GM19372 (cell line): ENCODE measurements around the gene LRRC27.
A peak's percentile ranks its signal among the peaks of the same experiment; 100 is the strongest.
"Not testable (repeated sequence)": the region's sequence is repeated elsewhere in the genome, so short reads cannot be mapped to it uniquely, and the experiment has no call there.

Experiments used
- ATAC-seq: cut with Tn5 transposase; IDR thresholded peaks from one replicate; pipeline ENCODE4 v1.9.1; 2021; ENCODE audit warnings: mild to moderate bottlenecking, low read depth, moderate library complexity; ENCODE audit not compliant: unreplicated experiment

The LRRC27 gene

DNA sequence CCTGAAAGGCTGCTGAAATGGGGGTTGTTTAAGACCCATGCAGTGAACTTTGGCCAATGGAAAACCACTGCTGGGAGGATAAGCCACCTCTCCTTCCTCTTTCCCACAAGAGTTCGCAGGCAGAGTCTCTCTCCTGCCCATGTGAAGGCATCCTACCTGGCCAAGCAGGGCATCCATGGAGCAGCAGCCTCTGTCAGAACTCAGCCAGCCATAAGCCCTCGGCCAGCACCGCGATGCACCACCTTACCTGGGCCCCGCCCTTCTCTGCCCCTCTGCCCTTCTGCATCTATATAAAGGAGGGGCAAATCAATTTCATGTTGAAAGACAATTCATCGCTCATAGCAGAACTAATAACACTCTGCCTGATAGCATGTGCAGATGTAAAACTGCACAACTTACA lies 18.1 kb upstream of the LRRC27 start:
- no peak for ATAC-seq

DNA sequence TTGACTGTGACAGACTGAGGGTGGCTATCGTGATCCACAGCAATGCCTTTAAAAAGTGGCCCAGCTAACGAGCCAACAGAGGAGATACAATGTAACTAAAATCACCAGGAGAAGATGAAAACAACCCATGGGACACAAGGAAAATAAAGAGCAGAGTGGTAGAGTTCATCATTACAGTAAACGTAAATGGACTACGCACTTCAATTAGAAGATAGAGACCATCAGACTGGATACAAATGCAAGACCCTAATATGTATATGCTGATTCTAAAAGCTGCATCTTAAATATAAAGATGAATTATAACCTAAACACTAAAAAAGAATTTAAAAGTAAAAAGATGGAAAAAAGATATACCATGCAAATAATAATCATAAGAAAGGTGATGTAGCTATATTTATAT lies 17.7 kb upstream of the LRRC27 start:
- no peak for ATAC-seq

DNA sequence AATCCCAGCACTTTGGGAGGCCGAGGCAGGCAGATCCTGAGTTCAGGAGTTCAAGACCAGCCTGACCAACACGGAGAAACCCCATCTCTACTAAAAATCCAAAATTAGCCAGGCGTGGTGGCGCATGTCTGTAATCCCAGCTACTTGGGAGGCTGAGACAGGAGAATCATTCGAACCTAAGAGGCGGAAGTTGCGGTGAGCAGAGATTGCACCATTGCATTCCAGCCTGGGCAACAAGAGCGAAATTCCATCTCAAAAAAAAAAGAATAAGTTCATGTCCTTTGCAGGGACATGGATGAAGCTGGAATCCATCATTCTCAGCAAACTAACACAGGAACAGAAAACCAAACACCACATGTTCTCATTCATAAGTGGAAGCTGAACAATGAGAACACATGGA lies 17.1 kb upstream of the LRRC27 start:
- ATAC-seq, result not testable (repeated sequence)

DNA sequence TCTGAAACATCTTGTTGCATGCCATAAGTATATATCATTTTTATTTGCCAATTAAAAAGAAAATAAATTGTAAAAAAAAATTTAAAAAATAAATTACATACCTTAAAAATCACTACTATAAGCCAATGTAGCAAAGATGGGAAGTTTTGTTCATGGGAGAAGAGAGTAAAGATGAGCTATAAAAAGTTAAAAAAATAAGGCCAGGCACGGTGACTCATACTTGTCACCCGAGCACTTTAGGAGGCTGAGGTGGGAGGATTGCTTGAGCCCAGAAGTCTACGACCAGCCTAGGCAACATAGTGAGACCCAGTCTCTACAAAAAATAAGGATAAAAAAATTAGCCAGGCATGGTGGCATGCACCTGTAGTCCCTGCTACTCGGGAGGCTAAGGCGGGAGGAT lies 15.9 kb upstream of the LRRC27 start:
- ATAC-seq, result no peak

DNA sequence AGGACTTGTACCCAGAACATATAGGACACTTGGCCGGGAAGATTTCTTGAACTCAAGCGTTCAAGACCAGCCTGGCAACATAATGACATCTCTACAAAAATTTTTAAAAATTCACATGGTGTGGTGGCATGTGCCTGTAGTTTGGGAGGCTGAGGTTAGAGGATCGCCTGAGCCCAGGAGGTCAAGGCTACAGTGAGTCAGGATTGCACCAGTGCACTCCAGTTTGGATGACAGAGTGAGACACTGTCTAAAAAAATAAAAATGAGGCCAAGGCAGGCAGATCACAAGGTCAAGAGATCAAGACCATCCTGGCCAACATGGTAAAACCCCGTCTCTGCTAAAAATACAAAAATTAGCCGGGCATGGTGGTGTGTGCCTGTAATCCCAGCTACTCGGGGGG lies 14.5 kb upstream of the LRRC27 start:
- ATAC-seq, result not testable (repeated sequence)

DNA sequence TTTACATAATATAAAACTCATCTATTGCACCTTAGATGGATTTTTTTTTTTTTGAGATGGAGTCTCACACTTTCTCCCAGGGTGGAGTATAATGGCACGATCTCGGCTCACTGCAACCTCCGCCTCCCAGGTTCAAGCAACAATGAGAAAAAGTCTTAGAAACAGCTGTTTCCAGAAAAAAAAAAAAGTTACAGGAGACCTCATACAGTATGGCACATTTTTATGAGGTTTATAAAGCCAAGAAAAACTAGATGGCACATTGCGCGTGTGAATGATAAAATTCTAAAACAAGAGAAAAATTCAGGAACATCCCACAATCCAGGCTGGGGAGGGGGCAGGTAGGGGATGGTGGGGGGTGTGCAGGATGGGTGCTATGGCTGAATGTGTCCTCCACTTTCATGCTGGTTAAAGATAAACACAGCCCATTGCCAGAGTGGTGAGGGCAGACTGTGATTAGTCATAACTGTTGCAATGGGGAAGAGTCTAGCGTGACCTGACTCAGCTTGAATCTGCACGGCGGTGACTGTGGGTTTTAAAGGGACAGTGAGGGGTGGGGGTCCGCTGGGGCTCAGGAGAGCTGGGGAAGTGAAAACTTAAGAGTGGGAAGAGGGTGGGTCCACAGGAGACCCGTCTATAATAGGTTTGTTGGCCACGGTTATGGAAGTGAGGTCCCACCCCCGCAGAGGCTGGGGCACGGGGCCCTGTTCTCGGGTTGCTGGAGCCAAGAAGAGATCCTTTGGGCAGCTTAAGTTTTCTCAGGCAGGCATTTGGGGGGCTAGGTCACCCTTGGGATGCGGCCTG lies 11.9 kb upstream of the LRRC27 start:
- peak; percentile 98 for ATAC-seq

DNA sequence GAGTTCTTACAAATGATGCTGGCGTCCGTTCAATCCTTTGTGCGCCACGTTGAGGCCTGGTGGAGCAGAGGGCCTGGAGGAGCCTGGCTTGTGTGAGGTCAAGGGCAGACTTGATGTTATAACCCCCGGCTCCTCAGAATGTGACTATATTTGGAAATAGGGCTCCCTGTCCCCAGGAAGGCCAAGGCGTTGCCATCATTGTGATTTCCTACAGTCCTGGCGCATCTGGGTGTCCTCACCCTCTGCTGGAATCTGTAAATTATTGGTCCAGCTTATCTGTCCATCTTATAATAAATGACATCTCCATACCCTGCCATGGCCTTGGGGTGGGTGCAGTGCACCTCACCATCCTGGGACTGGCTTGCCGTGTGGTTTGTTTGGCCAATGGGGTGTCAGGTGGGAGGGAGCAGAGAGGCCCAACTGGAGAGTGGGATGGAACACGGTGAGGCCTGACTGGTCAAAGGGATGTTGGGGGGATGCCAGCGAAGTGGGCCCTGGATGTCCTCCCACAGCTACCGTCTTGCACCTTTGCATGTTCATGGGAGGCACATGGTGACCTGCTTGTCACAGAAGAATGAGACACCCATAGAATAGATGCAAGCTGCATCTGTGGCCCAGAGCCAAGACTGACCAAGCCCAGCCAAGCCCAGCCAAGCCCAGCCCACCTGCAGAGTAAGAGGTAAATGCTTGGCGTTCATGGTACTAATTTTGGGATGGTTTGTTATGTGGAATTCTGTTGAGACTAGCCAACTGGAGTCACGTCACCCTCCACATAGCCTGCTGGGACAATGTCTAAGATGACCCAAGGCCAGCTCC lies 11.1 kb upstream of the LRRC27 start:
- no peak for ATAC-seq

DNA sequence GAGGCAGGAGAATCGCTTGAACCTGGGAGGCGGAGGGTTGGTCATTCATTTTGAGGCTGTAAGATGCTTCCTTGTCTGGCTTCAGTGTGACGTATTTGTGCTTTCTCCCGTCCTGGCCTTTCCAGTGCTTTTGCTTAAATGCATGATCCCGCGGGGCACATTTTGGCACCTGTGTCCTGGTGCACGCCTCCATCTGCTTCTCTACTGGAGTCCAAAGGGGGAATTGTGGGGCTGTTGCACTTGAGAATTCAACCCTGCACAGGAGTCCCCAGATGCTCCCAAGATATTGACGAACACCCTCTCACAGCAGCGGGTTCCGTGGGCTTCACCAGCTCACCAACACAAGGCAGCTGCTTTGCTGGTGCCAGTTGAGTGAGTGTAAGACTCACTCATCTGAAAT lies 10.3 kb upstream of the LRRC27 start:
- no peak for ATAC-seq

DNA sequence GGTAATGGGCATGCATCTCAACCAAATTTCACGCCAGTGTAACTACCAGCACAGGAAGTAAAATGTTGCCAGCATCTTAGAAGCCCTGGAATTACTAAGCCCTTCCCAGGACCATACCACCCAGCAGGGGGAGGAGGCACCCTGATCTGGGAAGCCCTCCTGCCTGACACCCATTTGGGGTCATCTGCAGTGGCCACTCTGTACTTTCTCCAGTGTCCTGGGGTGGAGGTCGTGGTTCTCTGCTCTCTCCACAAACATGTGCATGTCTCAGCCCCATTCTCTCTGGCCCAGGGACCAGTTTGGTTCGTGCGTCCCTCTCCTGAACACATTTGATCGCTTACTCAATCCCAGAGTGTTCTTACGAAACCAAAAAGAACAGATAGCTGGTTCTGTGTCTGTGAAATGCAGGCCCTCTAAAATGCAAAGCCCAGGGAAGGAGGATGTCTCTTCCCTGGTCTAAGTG lies 9.4 kb upstream of the LRRC27 start:
- ATAC-seq, result no peak

DNA sequence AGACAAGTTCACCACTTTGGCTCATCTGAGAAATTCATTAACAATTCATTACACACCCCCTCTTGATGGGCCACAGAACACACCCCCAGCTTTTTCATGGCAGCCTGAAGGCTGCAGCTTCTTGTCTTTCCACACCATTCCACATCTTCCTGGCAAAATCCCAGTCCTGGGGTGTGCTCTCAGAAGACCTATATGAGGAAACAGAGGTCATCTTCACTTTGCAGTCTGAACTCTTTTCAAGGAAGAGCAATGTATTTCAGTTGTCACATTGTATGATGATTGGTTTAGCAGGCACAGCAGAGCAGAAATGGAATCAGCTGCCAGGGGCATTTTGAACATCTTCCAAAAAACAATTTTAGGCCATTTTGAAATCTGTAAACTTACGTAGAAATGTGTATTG lies 7.8 kb upstream of the LRRC27 start:
- no peak for ATAC-seq

DNA sequence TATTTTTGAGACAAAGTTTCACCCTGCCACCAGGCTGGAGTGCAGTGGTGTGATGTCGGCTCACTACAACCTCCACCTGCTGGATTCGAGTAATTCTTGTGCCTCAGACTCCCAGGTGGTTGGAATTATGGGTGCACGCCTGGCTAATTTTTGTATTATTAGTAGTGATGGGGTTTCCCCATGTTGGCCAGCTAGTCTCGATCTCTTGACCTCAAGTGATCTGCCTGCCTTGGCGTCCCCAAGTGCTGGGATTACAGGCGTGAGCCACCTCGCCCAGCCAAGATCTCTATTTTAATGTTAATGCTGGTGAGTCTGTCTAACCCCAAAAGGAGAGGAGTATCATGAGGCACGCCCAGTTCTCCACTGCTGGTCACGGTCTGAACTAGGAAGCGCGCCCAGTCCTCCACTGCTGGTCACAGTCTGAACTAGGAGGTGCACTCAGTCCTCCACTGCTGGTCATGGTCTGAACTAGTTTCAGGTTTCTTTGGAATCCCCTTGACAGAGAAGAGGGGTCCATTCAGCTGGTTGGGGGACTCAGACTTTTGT lies 5.6 kb upstream of the LRRC27 start:
- ATAC-seq, result no peak

DNA sequence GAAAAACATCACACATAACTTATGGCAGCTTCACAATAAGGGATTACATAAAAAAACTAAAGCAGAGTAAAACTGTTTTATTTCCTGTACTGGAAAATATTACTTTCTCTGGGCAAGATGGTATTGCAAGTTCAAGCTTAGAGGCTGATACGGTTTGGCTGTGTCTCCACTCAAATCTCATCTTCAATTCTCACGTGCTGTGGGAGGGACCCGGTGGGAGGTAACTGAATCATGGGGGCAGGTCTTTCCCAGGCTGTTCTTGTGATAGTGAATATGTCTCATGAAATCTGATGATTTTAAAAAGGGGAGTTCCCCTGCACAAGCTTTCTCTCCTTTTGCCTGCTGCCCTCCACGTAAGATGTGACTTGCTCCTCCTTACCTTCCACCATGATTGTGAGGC lies 5.1 kb upstream of the LRRC27 start:
- ATAC-seq, result no peak

DNA sequence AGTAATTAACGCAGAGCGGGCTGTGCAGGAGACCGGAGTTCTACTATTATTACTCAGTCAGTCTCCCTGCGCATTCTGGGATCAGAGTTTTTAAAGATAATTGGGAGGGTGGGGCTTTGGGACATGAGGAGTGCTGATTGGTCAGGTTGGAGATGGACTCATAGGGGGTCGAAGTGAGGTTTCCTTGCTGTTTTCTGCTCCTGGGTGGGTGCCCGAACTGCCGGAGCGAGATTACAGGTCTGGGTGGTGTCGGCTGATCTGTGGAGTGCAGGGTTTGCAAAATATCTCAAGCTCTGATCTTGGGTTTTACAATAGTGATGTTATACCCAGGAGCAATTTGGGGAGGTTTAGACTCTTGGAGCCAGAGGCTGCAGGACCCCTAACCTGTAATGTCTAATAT lies 3.9 kb upstream of the LRRC27 start:
- ATAC-seq, result no peak

DNA sequence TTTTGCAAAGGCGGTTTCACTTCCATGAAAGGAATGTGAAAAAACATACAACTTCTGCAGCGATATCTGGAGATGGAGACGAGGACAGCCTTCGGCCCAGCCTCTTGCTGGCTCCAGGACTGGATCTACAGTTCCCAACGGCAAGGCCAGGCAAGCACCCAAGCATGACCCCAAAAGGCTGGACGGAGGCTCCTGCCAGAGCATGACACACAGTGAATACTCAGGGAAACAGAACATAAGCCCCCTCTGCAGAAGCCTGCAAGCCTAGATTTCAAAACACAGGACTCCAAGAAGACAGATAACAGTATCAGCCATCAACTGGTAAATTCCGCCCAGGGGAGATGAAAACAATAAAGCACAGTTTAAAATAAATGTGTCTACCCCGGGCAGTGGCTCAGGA lies 3.3 kb upstream of the LRRC27 start:
- ATAC-seq, result no peak

DNA sequence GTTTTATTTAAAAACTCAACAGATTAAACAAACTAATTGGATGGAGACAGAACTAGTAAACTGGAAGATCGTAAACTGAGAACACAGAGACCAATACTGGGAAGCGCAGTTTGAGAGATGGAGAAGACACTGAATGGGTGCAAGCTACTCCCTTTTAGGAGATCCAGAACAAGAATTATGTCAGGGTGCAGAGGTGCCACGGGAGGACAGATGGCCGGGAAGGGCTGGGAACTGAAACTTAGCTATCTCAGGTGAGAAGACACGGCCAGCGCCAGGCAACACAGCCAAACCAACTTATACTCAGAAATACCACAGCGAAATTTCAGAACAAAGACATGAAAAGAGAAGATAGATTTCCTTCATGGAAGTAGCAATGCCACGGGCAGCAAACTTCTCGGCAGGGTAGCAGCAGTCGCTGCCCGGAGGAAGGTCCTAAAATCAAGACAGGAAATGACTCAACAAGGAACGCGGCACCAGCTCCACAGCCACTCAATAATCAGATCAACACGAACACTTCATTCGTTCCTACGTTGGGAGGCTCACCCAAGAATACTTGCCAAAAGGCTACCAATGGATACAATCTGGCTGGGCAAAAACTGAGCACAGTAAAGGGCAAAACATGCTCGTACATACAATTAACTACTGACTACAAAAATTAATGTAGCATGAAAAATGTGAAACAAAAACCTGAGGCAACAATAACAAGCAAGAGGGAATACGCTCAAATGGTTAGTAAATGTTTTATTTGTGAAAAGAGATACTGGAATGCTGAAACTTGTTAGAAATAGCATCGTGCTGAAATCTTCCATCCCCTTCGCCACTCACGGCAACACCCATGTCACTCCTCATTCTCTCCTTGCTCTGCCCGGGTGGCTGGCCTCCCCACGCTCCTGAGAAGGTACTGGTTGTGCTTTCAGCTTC lies 2.2 kb upstream of the LRRC27 start:
- ATAC-seq, result no peak

DNA sequence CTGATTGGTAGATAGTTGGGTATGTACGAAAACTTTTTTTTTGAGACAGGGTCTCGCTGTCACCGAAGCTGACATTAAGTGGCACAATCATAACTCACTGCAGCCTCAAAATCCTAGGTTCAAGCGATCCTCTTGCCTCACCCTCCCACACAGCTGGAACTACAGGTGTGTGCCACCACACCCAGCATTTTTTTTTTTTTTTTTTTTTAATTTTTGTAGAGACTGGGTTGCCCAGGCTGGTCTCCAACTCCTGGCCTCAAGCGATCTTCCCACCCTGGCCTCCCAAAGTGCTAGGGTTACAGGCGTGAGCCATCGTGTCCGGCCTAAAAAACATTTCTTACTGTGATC lies 1.5 kb upstream of the LRRC27 start:
- no peak for ATAC-seq

DNA sequence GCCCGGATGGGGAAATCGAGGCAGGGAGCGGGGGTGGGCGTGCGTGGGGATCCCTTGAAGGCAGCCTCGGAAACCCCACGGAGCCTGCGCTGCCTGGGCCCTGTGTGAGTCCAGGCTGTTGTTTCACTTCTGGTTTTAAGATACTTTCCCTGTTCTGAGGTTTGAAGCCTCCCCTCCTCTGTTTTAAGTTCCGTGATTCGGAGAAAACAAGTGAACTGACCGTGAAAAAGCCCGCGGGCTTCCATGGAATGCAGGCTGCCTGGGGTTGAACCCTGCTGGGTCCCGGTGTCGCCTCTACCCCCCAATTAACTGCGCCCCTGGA lies 401 bp downstream of the LRRC27 start:
- peak; percentile 30 for ATAC-seq

DNA sequence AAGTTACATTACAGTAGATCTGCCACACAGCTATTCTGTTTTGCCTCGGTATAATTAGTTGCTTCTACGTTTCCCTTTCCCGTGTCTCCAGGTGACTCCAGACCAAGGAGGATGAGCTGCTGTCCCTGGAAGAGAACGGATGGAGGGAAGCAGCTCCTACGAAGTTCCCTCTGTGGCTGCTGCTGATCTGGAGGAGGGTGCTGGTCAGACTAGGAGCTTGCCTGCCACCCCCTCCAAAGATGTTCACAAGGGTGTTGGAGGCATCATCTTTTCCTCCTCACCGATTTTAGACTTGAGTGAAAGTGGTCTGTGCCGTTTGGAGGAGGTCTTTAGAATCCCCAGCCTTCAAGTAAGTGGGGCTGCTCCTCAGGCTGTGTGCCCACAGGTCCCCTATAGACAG lies 1.4 kb downstream of the LRRC27 start:
- ATAC-seq, result no peak

DNA sequence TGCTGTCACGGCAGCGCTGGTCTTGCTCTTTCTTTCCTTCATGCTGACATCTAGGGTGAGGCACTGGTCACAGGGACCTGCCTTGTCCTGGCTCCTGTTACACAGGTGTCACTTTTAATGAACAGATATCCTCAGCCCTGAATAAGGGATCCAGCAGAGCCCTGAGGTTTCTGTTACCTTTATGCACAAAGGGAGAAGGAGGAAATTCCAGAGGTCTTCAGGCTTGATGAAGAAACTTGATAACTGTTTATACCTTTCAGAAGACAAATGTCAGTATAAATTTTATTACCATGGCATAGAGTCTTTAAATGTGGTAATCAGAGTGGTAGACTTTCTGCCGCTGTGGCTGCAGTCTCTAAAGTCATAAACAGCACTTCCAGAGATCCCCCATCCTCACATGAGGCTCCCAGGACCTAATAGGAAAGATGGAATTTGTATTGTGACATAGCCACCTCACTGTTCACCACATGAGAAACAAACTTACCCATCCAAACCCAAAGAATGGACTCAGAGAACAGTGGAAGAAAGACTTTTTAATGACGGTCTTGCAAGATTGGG lies 2.7 kb downstream of the LRRC27 start:
- ATAC-seq, result no peak
